PC-3 (cell line): Measurements from ENCODE around the gene JARID2. TPM values are rescaled to one million over a fixed set of nuclear protein-coding genes. Genes with fewer than 3 reads are reported as not detected.

Source experiments
- ATAC-seq: fragments of 200-7000 bp; cut with Tn5 transposase; 2 replicates; pipeline ENCODE4 v1.9.1; 2020; ENCODE audit warnings: mild to moderate bottlenecking, moderate library complexity
- BruUV-seq: library from RNA; stranded (reverse); fragments of 400-500 nt; replicated peaks from 2 replicates; lab custom pipeline; 2021; lab: Mats Ljungman, UMichigan
- CTCF ChIA-PET: fragments of 300-600 bp; sonication (Branson Sonifier 250); formaldehyde crosslinking; loops from one replicate; lab custom pipeline; 2022; ENCODE audit warnings: antibody characterized with exemption; lab: Charles Lee
- POLR2A ChIA-PET: fragments of 300-600 bp; sonication (Branson Sonifier 250); formaldehyde crosslinking; loops from one replicate; lab custom pipeline; 2022; ENCODE audit warnings: antibody characterized with exemption; ENCODE audit not compliant: unreplicated experiment; lab: Charles Lee
- DNase-seq: peaks from one replicate; pipeline ENCODE4 v3.0.0-alpha.2; 2015
- H2AFZ ChIP-seq: fragments of 300-600 bp; sonication (generic); 2 replicates; pipeline ENCODE4 v1.6.0; 2016; ENCODE audit warnings: antibody characterized with exemption, low read length
- H3F3A ChIP-seq: fragments of 300-600 bp; sonication (generic); one replicate; pipeline ENCODE4 v1.6.0; 2017; ENCODE audit warnings: antibody characterized with exemption, low read length, control low read depth, mild to moderate bottlenecking; ENCODE audit not compliant: unreplicated experiment
- H3K27ac ChIP-seq: fragments of 300-600 bp; sonication (generic); 2 replicates; pipeline ENCODE4 v1.5.1; 2016; ENCODE audit warnings: mild to moderate bottlenecking, low read length
- H3K27me3 ChIP-seq: fragments of 300-600 bp; sonication (generic); 2 replicates; pipeline ENCODE4 v1.6.1; 2016; ENCODE audit warnings: low read length, mixed read lengths
- H3K36me3 ChIP-seq: fragments of 300-600 bp; sonication (generic); 2 replicates; pipeline ENCODE4 v1.6.1; 2016; ENCODE audit warnings: low read depth, mixed run types, low read length, mixed read lengths
- H3K4me1 ChIP-seq: fragments of 300-600 bp; sonication (generic); 2 replicates; pipeline ENCODE4 v1.5.1; 2016; ENCODE audit warnings: low read length; ENCODE audit not compliant: insufficient read depth
- H3K4me2 ChIP-seq: fragments of 300-600 bp; sonication (generic); 2 replicates; pipeline ENCODE4 v1.6.0; 2016; ENCODE audit warnings: low read length
- H3K4me3 ChIP-seq: fragments of 300-600 bp; sonication (generic); 2 replicates; pipeline ENCODE4 v1.5.1; 2016; ENCODE audit warnings: mild to moderate bottlenecking, low read length, mixed read lengths
- H3K79me2 ChIP-seq: fragments of 300-600 bp; sonication (generic); 2 replicates; pipeline ENCODE4 v1.6.1; 2017; ENCODE audit warnings: low read length, mixed read lengths
- H3K9ac ChIP-seq: fragments of 300-600 bp; sonication (generic); 2 replicates; pipeline ENCODE4 v1.6.0; 2016; ENCODE audit warnings: mild to moderate bottlenecking, low read length
- H3K9me2 ChIP-seq: fragments of 300-600 bp; sonication (generic); replicated peaks from 2 replicates; pipeline ENCODE4 v1.6.1; 2016; ENCODE audit warnings: mixed run types, low read length, mixed read lengths
- H3K9me3 ChIP-seq: fragments of 300-600 bp; sonication (generic); 2 replicates; pipeline ENCODE4 v1.6.1; 2016; ENCODE audit warnings: low read length, mixed read lengths
- H4K20me1 ChIP-seq: fragments of 300-600 bp; sonication (generic); 2 replicates; pipeline ENCODE4 v1.6.1; 2016; ENCODE audit warnings: low read length, mixed read lengths
- EZH2 ChIP-seq: fragments of 300-600 bp; sonication (generic); IDR thresholded peaks from one replicate; pipeline ENCODE4 v1.6.1; 2017; ENCODE audit warnings: antibody characterized with exemption, mild to moderate bottlenecking, low read length; ENCODE audit not compliant: unreplicated experiment
- EZH2phosphoT487 ChIP-seq: fragments of 300-600 bp; sonication (generic); IDR thresholded peaks from 2 replicates; pipeline ENCODE4 v1.6.1; 2018; ENCODE audit warnings: mild to moderate bottlenecking, antibody characterized with exemption, low read length, borderline replicate concordance
- intact Hi-C: fragments of 100-400 bp; cut with micrococcal nuclease; formaldehyde crosslinking; loops from 2 replicates; pipeline ENCODE4 v1.9.0; 2023
- total RNA-seq: library from RNA; depleted of rRNA; stranded (reverse); fragments of >200 nt; gene quantifications from 2 replicates; pipeline ENCODE4 v1.2.3, GENCODE V29; 2014
- TF ChIP-seq, protein P1 (sequence below): fragments of 300-600 bp; sonication (generic); conservative IDR thresholded peaks from 2 replicates; pipeline ENCODE4 v1.5.1; 2017; ENCODE audit warnings: antibody characterized with exemption, low read depth, mild to moderate bottlenecking, low read length

JARID2 gene
- total RNA-seq, 1 experiment from 2014 or later, result 11.0 TPM

DNA sequence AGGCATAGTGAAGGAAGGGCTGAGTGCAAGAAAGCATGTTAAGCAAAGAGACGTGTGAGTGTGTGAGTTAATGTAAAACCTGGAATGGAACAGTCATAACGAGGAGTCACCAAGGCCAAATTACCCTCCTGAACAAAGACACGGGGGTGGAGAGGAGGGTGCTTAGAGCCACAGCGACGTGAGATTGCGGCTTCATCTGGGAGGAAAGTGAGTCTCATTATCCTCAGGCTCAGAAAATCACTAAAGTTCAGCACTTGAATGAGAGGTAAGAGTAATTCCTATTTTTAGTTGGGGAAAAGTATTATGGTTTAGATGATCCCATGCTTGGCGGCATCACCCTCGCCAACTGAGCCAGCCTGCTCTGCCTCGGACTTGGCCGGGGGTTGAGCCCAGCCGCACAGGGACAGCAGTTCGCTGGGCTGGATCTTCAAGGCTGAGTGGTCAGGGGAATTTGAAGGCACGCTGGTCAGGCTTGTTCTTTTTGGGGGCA is 280.4 kb downstream of the JARID2 start:
- H3F3A ChIP-seq, result no peaks in the 10 kb centered on the region
- intact Hi-C loops, result no loop called here
- ATAC-seq (no peak), DNase-seq (no peak)
- H2AFZ ChIP-seq, result no peak overlapping the region
- BruUV-seq, result no TSS peak
- TF ChIP-seq, protein P1, sequence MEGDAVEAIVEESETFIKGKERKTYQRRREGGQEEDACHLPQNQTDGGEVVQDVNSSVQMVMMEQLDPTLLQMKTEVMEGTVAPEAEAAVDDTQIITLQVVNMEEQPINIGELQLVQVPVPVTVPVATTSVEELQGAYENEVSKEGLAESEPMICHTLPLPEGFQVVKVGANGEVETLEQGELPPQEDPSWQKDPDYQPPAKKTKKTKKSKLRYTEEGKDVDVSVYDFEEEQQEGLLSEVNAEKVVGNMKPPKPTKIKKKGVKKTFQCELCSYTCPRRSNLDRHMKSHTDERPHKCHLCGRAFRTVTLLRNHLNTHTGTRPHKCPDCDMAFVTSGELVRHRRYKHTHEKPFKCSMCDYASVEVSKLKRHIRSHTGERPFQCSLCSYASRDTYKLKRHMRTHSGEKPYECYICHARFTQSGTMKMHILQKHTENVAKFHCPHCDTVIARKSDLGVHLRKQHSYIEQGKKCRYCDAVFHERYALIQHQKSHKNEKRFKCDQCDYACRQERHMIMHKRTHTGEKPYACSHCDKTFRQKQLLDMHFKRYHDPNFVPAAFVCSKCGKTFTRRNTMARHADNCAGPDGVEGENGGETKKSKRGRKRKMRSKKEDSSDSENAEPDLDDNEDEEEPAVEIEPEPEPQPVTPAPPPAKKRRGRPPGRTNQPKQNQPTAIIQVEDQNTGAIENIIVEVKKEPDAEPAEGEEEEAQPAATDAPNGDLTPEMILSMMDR, result no peak
- TF ChIP-seq EZH2, result no peak
- TF ChIP-seq EZH2phosphoT487, result no peak
- no peaks in the 10 kb centered on the region for H4K20me1 ChIP-seq
- POLR2A ChIA-PET, result no interaction called here
- peaks cover 11% of the 10 kb centered on the region for H3K36me3 ChIP-seq
- H3K9me2 ChIP-seq, result no peaks in the 10 kb centered on the region
- H3K4me3 ChIP-seq, result no peak overlapping the region
- no peaks in the 10 kb centered on the region for H3K9me3 ChIP-seq
- H3K4me2 ChIP-seq, result no peak overlapping the region
- no peak overlapping the region for H3K9ac ChIP-seq
- no peaks in the 10 kb centered on the region for H3K27me3 ChIP-seq
- H3K4me1 ChIP-seq, result no peaks in the 10 kb centered on the region
- H3K79me2 ChIP-seq, result no peaks in the 10 kb centered on the region
- CTCF ChIA-PET, result no interaction called here
- no peak overlapping the region for H3K27ac ChIP-seq

DNA sequence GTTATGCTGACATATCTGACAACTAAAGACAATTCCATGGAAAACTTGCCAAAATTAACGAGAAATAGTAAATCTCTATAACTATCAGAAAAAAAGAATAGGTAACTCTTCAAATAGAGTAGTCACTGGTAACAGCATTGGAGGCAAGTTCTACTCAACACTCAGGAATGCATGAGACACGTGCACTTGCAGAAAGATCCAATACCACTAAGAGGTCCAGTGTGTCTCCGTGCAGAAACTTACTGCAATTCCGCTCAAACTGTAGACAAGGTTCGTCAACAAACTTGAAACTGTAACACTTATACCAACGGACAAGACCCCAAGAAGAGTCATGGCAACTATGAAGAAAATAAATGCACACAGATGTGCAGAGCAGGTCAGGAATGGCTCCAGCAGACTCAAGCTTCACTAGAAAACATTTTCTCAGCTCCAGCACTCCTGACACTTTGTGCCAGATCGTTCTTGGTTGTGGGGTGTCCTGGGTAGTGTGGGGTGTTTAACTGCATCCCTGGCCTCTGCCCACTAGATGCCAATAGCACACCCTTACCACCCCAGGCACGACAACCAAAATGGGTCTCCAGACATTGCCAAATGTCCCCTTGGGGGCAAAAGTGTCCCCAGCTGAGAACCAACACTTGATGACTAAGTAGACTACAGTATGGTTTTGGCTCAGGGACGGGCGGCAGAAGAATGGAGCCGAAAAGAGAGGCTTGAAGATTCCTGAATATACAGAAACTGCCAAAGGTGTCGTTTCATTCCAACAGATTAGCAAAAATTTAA is 282.2 kb downstream of the JARID2 start:
- no peaks in the 10 kb centered on the region for H3K79me2 ChIP-seq
- H3K4me3 ChIP-seq, result no peak overlapping the region
- no peaks in the 10 kb centered on the region for H3K4me1 ChIP-seq
- H3K27me3 ChIP-seq, result no peaks in the 10 kb centered on the region
- TF ChIP-seq, protein P1, result no peak
- TF ChIP-seq EZH2phosphoT487 (no peak), EZH2 (no peak)
- H4K20me1 ChIP-seq, result no peaks in the 10 kb centered on the region
- intact Hi-C loops, result no loop called here
- no peak overlapping the region for H3K27ac ChIP-seq
- BruUV-seq, result no TSS peak
- POLR2A ChIA-PET, result no interaction called here
- H3K9ac ChIP-seq, result no peak overlapping the region
- CTCF ChIA-PET, result no interaction called here
- no peaks in the 10 kb centered on the region for H3K9me3 ChIP-seq
- H3K36me3 ChIP-seq, result peaks cover 5% of the 10 kb centered on the region; the same call in 1 of the 2 replicates
- H2AFZ ChIP-seq, result no peak overlapping the region
- no peaks in the 10 kb centered on the region for H3K9me2 ChIP-seq
- no peaks in the 10 kb centered on the region for H3F3A ChIP-seq
- peak; percentile 17 for DNase-seq
- H3K4me2 ChIP-seq, result no peak overlapping the region
- peak; percentile 61 for ATAC-seq

DNA sequence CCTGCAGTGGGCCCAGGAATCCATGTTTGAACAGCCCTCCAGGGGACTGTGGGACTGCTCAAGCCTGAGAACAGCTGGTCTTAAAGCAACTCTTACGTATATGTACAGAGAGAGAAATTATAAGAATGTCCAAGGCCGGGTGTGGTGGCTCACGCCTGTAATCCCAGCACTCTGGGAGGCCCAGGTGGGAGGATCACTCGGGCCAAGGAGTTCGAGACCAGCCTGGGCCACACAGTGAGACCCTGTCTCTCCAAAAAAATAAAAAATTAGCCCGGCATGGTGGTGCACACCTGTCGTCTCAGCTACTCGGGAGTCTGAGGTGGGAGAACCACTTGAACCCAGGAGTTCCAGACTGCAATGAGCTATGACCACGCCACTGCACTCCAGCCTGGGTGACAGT is 283.0 kb downstream of the JARID2 start:
- ATAC-seq (no peak), DNase-seq (no peak)
- BruUV-seq, result no TSS peak
- H3K79me2 ChIP-seq, result no peaks in the 10 kb centered on the region
- no peak overlapping the region for H3K4me3 ChIP-seq
- H4K20me1 ChIP-seq, result no peaks in the 10 kb centered on the region
- H2AFZ ChIP-seq, result no peak overlapping the region
- H3F3A ChIP-seq, result no peaks in the 10 kb centered on the region
- H3K27ac ChIP-seq, result no peak overlapping the region
- H3K9ac ChIP-seq, result no peak overlapping the region
- TF ChIP-seq, protein P1, result no peak
- no peak for TF ChIP-seq EZH2phosphoT487
- no peak for TF ChIP-seq EZH2
- no peaks in the 10 kb centered on the region; the same call in 1 of the 2 replicates for H3K36me3 ChIP-seq
- POLR2A ChIA-PET, result no interaction called here
- H3K27me3 ChIP-seq, result no peaks in the 10 kb centered on the region
- H3K4me2 ChIP-seq, result no peak overlapping the region
- CTCF ChIA-PET, result no interaction called here
- no peaks in the 10 kb centered on the region for H3K9me3 ChIP-seq
- H3K4me1 ChIP-seq, result no peaks in the 10 kb centered on the region
- intact Hi-C loops, result no loop called here
- H3K9me2 ChIP-seq, result no peaks in the 10 kb centered on the region
